SHP77 treated with DMSO at 0.1 percent for 48 hours (cell line): ENCODE results near the gene BCAR3.

Experiments used
- DNase-seq: peaks from one replicate; lab custom pipeline; 2025; lab: John Stamatoyannopoulos, UW

Gene BCAR3

GRCh38 chr1:93546162-93546863 is 135.3 kb downstream of the BCAR3 start:
- DNase-seq, result no peak

GRCh38 chr1:93542398-93542797 is 139.2 kb downstream of the BCAR3 start:
- no peak for DNase-seq

- DNase-seq, result no peak
Measured at GRCh38 chr1:93541045-93541444, 140.6 kb downstream of the BCAR3 start.

GRCh38 chr1:93537924-93538323 is 143.7 kb downstream of the BCAR3 start:
- DNase-seq, result no peak

- no peak for DNase-seq
Measured at GRCh38 chr1:93537396-93537795, 144.2 kb downstream of the BCAR3 start.

- no peak for DNase-seq
Measured at GRCh38 chr1:93533677-93534076, 148.0 kb downstream of the BCAR3 start.

GRCh38 chr1:93532780-93533378 is 148.8 kb downstream of the BCAR3 start:
- DNase-seq, result no peak

GRCh38 chr1:93531193-93531592 is 150.4 kb downstream of the BCAR3 start:
- DNase-seq, result no peak

GRCh38 chr1:93528412-93528811 is 153.2 kb downstream of the BCAR3 start:
- DNase-seq, result no peak

- no peak for DNase-seq
Measured at GRCh38 chr1:93526431-93526830, 155.2 kb downstream of the BCAR3 start.

GRCh38 chr1:93525431-93525830 is 156.2 kb downstream of the BCAR3 start:
- no peak for DNase-seq

- DNase-seq, result no peak
Measured at GRCh38 chr1:93522721-93523120, 158.9 kb downstream of the BCAR3 start.

- no peak for DNase-seq
Measured at GRCh38 chr1:93521618-93522017, 160.0 kb downstream of the BCAR3 start.

- no peak for DNase-seq
Measured at GRCh38 chr1:93519199-93519829, 162.3 kb downstream of the BCAR3 start.

GRCh38 chr1:93518516-93518915 is 163.1 kb downstream of the BCAR3 start:
- no peak for DNase-seq

GRCh38 chr1:93516164-93516563 is 165.5 kb downstream of the BCAR3 start:
- DNase-seq, result no peak
